Kidney epithelial cell (primary cell): ENCODE data around the gene ADAMTS4. TPM values are rescaled to one million over a fixed set of nuclear protein-coding genes. Genes with fewer than 3 reads are reported as not detected.

ENCODE experiments used
- DNase-seq: peaks from one replicate; pipeline ENCODE4 v3.0.0-alpha.2; 2010; ENCODE audit warnings: low read depth
- H3K27me3 ChIP-seq: 2 replicates; pipeline ENCODE4 v1.6.0; 2011; ENCODE audit warnings: low read length; ENCODE audit not compliant: control insufficient read depth, insufficient read depth
- H3K36me3 ChIP-seq: 2 replicates; pipeline ENCODE4 v1.5.1; 2011; ENCODE audit warnings: low read length; ENCODE audit not compliant: control insufficient read depth, insufficient read depth
- H3K4me3 ChIP-seq: 2 replicates; pipeline ENCODE4 v1.5.1; 2011; ENCODE audit warnings: low read depth, mild to moderate bottlenecking, control low read depth, low read length
- CTCF ChIP-seq: IDR thresholded peaks from 2 replicates; pipeline ENCODE4 v1.5.1; 2011; ENCODE audit warnings: mild to moderate bottlenecking, moderate library complexity, low read length, control low read depth, inconsistent platforms; ENCODE audit not compliant: insufficient read depth, poor library complexity, severe bottlenecking
- total RNA-seq: library from RNA; depleted of rRNA; stranded (reverse); fragments of >200 nt; gene quantifications from 2 replicates; pipeline ENCODE4 v1.2.3, GENCODE V29; 2015

Gene ADAMTS4
- total RNA-seq, 1 donor from 2014 or later: 0.33 TPM

- Histone ChIP-seq H3K4me3 (no peak overlapping the region), H3K27me3 (peaks cover 2% of the 10 kb centered on the region), H3K36me3 (no peaks in the 10 kb centered on the region)
- no peak for DNase-seq
- no peak for TF ChIP-seq CTCF
Measured at GRCh38 chr1:161235957-161236775, 37.3 kb upstream of the ADAMTS4 start.

GRCh38 chr1:161233102-161233501 lies 34.2 kb upstream of the ADAMTS4 start:
- TF ChIP-seq CTCF: no peak
- H3K27me3 ChIP-seq: peaks cover 2% of the 10 kb centered on the region
- H3K4me3 ChIP-seq: no peak overlapping the region
- DNase-seq: no peak
- H3K36me3 ChIP-seq: no peaks in the 10 kb centered on the region

GRCh38 chr1:161230762-161231161 lies 31.9 kb upstream of the ADAMTS4 start:
- Histone ChIP-seq H3K27me3 (no peaks in the 10 kb centered on the region), H3K36me3 (no peaks in the 10 kb centered on the region), H3K4me3 (no peak overlapping the region)
- no peak for TF ChIP-seq CTCF
- DNase-seq: no peak

- no peak for DNase-seq
- Histone ChIP-seq H3K27me3 (no peaks in the 10 kb centered on the region), H3K36me3 (no peaks in the 10 kb centered on the region), H3K4me3 (no peak overlapping the region)
- TF ChIP-seq CTCF: peak; percentile 16
Measured at GRCh38 chr1:161229896-161230295, 31.0 kb upstream of the ADAMTS4 start.

GRCh38 chr1:161228032-161228431 lies 29.2 kb upstream of the ADAMTS4 start:
- TF ChIP-seq CTCF: no peak
- no peak for DNase-seq
- no peaks in the 10 kb centered on the region for H3K27me3 ChIP-seq
- no peak overlapping the region for H3K4me3 ChIP-seq
- no peaks in the 10 kb centered on the region for H3K36me3 ChIP-seq
